HG03571 (cell line): ENCODE data around the gene WASL.
"Not testable (repeated sequence)": the region's sequence is repeated elsewhere in the genome, so short reads cannot be mapped to it uniquely, and the experiment has no call there.

Source experiments
- ATAC-seq: cut with Tn5 transposase; IDR thresholded peaks from one replicate; pipeline ENCODE4 v1.9.1; 2021; ENCODE audit not compliant: unreplicated experiment

The WASL gene

DNA sequence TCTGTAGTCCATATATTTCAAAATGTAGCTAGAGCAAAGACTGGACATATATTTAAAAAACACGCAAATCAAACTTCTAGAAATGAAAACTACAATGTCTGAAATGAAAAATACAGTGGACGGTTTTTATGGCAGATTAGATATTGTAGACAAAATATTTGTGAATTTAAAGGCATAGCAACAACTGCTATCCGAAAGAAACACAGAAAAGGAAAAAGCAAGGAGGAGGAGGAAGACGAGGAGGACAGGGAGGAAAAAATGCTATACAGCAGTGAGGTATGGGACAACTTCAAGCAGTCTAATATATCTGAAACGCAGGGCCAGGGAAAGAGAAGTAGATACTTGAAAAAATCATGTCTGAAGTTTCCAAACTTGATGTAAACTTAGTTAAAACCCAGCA is 13.3 kb downstream of the WASL start:
- ATAC-seq: no peak

- ATAC-seq: no peak
Observed at GRCh38 chr7:123734498-123734897, 14.3 kb downstream of the WASL start.

GRCh38 chr7:123732413-123733091 is 16.3 kb downstream of the WASL start:
- no peak for ATAC-seq

DNA sequence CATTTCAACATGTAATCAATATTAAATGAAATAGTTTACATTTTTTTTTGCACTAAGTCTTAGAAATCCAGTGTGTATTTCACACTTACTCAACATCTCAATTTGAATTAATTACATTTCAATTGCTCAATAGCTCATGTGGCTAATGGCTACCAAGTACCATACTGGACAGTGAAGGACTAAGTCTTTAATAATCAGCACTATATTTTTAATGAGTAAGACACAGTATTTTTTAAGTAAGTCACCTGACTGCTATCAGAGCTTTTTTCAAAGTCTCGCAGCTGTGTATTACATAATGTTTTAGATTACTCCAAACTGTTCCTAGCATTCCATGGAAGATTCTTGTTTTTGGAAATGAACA is 19.6 kb downstream of the WASL start:
- ATAC-seq: no peak

DNA sequence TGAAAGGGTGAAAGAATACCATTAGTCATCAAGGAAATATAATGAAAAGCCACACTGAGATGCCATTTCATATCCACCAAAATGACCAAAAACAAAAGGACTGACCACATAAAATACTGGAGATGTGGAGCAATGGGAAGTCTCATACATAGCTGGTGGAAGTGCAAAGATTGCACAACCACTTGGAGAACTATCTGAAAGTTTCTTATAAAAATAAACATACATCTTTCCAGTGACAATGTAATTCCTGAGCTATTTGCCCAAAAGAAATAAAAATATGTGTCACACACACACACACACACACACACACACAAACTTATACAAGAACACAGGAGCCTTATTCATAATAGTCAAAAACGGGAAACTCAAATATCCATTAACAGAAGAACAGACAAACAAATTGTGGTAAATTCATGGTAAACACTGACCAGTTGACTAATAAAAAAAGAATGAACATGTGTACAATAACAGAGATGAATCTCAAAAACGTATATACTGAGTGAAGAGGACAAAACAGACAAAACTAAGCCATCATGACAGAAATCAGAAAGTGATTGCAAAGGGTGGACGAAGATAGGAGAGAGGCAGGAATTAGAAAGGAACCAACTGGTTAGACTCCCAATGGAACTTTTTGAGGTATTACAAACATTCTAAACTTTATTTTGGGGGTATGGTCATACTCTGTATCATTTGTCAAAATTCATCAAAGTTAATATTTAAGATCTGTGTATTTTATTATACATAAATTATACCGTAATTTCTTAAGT is 21.5 kb downstream of the WASL start:
- ATAC-seq: no peak

GRCh38 chr7:123725586-123726171 is 23.1 kb downstream of the WASL start:
- no peak for ATAC-seq

DNA sequence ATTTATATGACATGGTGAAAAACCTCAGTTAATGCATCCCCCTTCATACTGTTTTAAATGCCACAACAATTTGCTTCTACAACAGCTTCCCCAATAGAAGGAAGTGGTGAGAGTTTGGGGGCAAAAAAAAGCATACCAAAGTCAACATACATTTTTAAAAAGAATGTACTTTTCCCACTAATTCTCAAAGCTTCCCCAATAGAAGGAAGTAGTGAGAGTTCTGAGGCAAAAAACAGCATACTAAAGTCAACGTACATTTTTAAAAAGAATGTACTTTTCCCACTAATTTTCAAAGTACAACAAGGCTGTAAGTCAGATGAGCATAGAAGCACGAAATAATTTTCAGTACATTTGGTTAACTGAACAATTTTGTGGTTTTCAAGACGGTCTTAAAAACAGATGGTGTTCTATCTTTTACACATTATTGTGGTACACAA is 24.0 kb downstream of the WASL start:
- no peak for ATAC-seq

GRCh38 chr7:123723913-123724312 is 24.9 kb downstream of the WASL start:
- no peak for ATAC-seq

- ATAC-seq: not testable (repeated sequence)
Observed at GRCh38 chr7:123720527-123720926, 28.3 kb downstream of the WASL start.

DNA sequence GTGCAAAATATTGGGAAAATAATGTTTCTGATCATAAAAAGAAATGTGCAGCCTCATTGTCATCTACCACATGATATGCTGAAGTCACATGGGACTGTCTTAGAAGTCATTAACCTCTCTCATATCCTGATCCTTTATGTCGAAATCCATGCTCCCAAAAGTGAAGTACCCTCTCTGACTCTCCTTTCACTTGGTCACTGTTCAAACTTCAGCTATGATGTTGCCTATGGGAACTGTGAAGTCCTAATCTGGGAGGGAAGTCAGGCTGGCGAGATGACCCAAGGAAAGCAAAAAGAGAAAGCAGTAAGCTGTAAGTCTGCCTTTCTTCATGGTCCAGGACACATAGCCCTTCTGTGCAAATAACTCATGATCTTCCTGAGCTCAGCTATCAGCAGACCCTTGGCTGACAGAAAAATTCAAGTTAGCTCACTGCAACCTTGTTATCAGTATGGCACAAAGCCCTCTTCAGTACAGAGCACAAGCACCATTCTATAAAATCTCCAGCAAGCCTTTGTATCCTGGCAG is 29.5 kb downstream of the WASL start:
- ATAC-seq: no peak

- ATAC-seq: no peak
Observed at GRCh38 chr7:123718773-123719172, 30.0 kb downstream of the WASL start.

- no peak for ATAC-seq
Observed at GRCh38 chr7:123717689-123718088, 31.1 kb downstream of the WASL start.

DNA sequence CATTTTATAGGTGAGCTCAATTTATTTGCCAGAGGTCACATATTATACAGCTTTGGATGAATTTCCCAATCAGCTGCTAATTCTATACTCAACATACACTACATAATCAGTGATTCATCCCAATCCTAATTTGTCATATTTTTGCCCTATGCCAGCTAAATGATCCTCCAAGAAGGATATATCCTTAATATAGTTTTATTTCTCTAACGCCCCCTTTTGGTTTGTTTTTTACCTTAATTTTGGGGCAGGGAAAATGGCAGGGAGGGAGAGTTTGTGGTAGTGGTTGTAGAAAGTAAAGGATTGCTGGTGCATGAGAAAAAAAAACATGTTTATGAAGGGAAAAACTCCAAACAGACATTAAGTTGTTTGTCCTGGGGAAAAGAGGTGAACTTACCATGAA is 31.9 kb downstream of the WASL start:
- ATAC-seq: no peak

- no peak for ATAC-seq
Observed at GRCh38 chr7:123715799-123716198, 33.0 kb downstream of the WASL start.

DNA sequence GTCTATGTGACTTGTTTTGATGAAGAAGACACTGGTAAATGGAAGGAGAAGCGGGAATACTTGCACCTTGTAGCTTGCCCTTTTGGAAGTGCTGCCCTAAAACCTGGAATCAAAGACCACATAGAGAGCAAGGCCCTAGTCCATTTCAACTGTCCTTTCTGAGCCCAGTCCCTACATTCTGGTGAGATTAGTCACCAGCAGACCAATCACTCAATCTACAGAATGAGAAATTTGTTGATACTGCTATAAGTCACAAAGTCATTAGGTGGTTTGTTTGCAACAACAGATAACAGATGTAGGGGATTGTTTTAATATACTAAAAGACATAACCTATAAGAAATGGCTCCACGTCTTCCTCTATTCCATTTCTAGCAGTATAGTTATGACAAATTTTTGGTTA is 33.6 kb downstream of the WASL start:
- ATAC-seq: no peak

DNA sequence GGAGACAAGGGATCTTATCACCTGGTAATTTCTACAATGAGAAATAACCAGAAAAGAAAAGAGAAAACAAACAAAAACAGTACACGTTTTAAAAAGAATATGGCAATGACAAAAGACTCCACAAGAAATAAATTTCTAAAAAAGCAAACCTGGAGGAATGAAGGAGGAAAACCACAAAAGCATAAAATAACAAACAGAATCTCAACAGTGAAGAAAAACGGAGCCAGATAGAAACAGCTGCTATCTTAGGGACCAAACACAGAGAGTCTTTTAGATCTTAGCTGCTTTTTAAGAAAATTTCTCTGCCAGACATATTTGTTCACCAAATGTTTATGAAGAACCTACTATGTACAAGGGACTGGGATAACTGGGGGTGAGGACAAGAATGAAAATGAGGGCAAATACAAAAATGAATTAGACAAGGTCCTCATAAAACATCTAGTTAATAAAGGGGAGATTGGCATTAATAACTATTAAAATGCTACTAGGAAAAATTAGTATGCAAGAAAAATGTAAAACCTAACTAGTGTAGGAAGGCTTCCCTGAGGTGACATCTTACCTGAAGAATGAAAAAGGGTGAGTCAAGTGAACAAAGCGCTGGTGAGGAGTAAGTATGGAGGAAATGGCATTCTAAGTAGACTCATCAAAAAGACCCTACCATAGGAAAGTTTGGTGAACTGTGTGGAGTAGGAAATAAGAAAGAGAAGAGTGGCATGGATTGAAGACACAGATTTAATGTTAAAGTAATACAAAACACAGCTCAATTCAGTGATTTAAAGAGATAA is 34.3 kb downstream of the WASL start:
- no peak for ATAC-seq

DNA sequence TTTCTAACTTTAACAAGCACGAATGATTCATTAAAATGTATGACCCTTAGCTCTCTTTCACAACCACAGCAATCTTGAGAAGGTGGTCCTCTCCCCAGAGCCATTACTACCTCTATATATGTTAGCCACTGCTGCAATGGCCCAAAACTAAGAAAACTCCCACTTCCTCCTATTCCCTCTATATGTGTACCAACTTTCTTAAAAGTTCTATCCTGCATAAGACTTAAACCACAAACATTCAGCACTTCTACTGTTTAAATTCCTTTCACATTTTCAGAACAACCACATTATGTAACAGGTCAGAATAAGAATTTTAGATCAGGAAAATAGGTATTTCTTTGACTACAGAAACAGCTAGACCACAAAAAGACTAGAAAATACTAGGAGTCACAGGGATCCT is 36.2 kb downstream of the WASL start:
- no peak for ATAC-seq

DNA sequence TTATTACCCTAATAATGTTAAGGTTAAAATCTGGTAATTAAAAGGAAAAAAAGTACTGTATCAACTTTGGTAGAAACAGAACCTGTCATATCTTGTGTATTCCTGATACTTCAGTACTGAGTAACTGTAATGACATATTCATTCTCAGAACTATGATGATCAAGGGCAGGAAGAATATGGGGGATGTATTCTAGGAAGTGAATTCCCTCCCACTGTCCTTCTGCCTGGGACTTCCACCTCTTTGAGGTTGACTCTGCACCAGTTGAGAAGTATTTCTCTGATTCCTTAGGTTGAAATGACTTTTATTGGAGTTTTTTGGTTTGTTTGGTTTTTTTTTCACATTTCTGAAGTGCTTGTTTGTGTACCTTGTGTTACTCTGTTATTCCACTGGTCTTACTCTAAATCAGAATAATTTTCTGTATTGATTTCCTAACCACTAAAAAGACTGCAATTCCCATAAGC is 36.9 kb downstream of the WASL start:
- ATAC-seq: no peak

DNA sequence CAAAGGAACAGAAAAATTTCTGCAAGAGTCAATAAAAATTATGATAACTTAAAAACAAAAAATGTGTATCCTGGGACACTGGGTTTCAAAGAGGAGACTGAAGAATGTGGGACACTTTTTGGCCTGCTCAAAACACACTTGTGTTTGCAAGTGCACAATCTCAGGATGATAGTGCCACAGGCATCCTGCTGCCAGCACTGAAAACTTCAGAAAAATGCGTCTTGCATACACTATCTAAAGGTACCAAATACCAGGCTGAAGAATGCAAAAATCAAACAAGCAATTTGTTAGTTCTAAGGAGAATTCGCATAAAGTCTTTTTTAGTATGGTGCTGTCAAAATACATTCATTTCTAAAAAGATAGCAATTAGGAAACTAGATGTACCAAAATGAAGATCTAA is 38.1 kb downstream of the WASL start:
- no peak for ATAC-seq

- ATAC-seq: no peak
Observed at GRCh38 chr7:123709525-123709924, 39.3 kb downstream of the WASL start.

DNA sequence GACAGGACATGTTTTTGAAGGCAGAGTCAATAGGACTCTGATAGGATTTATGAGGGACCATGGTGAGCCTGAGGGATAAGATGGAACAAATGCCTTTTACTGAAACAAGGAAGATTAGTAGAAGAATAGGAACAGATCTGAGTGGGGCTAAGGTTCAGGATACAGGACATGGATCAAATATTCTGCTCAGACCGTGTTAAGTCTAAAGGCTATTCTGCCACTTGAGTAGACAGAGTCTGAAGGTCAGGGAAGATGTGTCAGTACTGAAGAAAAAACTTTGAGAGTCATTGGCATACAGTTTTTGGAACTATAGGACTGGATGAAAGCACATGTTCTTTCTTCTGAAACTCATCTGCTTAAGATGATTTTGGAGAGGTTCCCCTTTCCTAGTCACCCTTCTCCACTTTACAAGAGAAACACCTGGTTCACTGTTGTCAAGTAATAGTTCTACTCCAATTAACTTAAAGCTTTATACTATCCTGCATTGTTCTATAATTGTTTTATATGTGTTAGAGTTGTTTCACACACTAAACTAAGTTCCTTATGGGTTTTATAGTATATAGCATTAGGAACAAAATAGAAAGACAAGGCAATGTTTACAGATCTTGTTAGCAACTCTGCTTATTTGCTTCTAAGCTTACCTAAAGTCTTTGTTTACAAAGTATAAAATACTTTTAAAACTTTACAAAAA is 43.4 kb downstream of the WASL start:
- ATAC-seq: no peak
